ENCODE data around the gene TLCD3B. TPM values are rescaled to one million over a fixed set of nuclear protein-coding genes. Genes with fewer than 3 reads are reported as not detected.

Gene TLCD3B
- polyA plus RNA-seq, 1 of the 3 experiments (the other 2 are of a cell fraction), result 3.8 TPM

- ChIA-PET CTCF (no interaction called here), POLR2A (no interaction called here)
- 89% methylated on average over 5 of the region's 5 CpGs for WGBS (ENCODE audit: low lambda C conversion rate)
- TF ChIP-seq, protein P1, sequence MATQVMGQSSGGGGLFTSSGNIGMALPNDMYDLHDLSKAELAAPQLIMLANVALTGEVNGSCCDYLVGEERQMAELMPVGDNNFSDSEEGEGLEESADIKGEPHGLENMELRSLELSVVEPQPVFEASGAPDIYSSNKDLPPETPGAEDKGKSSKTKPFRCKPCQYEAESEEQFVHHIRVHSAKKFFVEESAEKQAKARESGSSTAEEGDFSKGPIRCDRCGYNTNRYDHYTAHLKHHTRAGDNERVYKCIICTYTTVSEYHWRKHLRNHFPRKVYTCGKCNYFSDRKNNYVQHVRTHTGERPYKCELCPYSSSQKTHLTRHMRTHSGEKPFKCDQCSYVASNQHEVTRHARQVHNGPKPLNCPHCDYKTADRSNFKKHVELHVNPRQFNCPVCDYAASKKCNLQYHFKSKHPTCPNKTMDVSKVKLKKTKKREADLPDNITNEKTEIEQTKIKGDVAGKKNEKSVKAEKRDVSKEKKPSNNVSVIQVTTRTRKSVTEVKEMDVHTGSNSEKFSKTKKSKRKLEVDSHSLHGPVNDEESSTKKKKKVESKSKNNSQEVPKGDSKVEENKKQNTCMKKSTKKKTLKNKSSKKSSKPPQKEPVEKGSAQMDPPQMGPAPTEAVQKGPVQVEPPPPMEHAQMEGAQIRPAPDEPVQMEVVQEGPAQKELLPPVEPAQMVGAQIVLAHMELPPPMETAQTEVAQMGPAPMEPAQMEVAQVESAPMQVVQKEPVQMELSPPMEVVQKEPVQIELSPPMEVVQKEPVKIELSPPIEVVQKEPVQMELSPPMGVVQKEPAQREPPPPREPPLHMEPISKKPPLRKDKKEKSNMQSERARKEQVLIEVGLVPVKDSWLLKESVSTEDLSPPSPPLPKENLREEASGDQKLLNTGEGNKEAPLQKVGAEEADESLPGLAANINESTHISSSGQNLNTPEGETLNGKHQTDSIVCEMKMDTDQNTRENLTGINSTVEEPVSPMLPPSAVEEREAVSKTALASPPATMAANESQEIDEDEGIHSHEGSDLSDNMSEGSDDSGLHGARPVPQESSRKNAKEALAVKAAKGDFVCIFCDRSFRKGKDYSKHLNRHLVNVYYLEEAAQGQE (IDR thresholded peaks at IDR 0.05; ENCODE audit: low read depth, low read length), result no peak
- TF ChIP-seq EP300 (IDR thresholded peaks at IDR 0.05; ENCODE audit: borderline replicate concordance in 1 of 2, low read depth in 1 of 2, low read length in 1 of 2) (no peak), YY1 (IDR thresholded peaks at IDR 0.05; ENCODE audit: low read depth) (no peak), FOSL2 (IDR thresholded peaks at IDR 0.05; ENCODE audit: borderline replicate concordance, low read depth) (no peak), RAD21 (IDR thresholded peaks at IDR 0.05; ENCODE audit: low read length) (no peak), MXI1 (IDR thresholded peaks at IDR 0.05; ENCODE audit: low read depth, low read length) (no peak), CTCF (IDR thresholded peaks at IDR 0.05) (no peak), SIN3A (IDR thresholded peaks at IDR 0.05; ENCODE audit: borderline replicate concordance, low read depth, low read length) (no peak), EZH2phosphoT487 (IDR thresholded peaks at IDR 0.05; ENCODE audit: borderline replicate concordance, low read depth) (no peak), FOXJ3 (CRISPR knock-in tag; IDR thresholded peaks at IDR 0.05) (no peak), JUND (IDR thresholded peaks at IDR 0.05) (no peak), ELF1 (IDR thresholded peaks at IDR 0.05) (no peak), TCF12 (IDR thresholded peaks at IDR 0.05) (no peak), RCOR1 (IDR thresholded peaks at IDR 0.05; ENCODE audit: low read length) (no peak), NRF1 (IDR thresholded peaks at IDR 0.05; ENCODE audit: low read depth, low read length) (no peak)
- TF ChIP-seq, protein P2, sequence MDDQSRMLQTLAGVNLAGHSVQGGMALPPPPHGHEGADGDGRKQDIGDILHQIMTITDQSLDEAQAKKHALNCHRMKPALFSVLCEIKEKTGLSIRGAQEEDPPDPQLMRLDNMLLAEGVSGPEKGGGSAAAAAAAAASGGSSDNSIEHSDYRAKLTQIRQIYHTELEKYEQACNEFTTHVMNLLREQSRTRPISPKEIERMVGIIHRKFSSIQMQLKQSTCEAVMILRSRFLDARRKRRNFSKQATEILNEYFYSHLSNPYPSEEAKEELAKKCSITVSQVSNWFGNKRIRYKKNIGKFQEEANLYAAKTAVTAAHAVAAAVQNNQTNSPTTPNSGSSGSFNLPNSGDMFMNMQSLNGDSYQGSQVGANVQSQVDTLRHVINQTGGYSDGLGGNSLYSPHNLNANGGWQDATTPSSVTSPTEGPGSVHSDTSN (IDR thresholded peaks at IDR 0.05), result no peak
- TF ChIP-seq, protein P3, sequence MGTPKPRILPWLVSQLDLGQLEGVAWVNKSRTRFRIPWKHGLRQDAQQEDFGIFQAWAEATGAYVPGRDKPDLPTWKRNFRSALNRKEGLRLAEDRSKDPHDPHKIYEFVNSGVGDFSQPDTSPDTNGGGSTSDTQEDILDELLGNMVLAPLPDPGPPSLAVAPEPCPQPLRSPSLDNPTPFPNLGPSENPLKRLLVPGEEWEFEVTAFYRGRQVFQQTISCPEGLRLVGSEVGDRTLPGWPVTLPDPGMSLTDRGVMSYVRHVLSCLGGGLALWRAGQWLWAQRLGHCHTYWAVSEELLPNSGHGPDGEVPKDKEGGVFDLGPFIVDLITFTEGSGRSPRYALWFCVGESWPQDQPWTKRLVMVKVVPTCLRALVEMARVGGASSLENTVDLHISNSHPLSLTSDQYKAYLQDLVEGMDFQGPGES (IDR thresholded peaks at IDR 0.05; ENCODE audit: low read depth, low read length), result no peak
- Histone ChIP-seq H3K4me2 (no peak overlapping the region), H3K4me3 (ENCODE audit: low read depth in 2 of 2, low read length in 1 of 2) (no peak overlapping the region), H3K36me3 (replicated peaks in 1 of 2; ENCODE audit: control insufficient read depth in 1 of 2, insufficient read depth in 2 of 2, low read length in 1 of 2) (peaks cover 36 to 97% of the 10 kb centered on the region in 2 experiments), H3K9me2 (no peaks in the 10 kb centered on the region), H3K9me3 (no peaks in the 10 kb centered on the region), H2AFZ (ENCODE audit: low read depth) (no peak overlapping the region), H3K27ac (ENCODE audit: low read depth in 2 of 2, low read length in 1 of 2) (no peak overlapping the region), H3K27me3 (ENCODE audit: insufficient read depth) (no peaks in the 10 kb centered on the region), H3F3A (replicated peaks; ENCODE audit: insufficient read depth) (no peaks in the 10 kb centered on the region), H3K9ac (no peak overlapping the region), H3K79me2 (ENCODE audit: insufficient read depth) (no peaks in the 10 kb centered on the region), H4K20me1 (ENCODE audit: insufficient read depth) (no peaks in the 10 kb centered on the region), H3K4me1 (ENCODE audit: control insufficient read depth in 1 of 2, insufficient read depth in 2 of 2, low read depth in 1 of 2, low read length in 1 of 2) (no peaks in the 10 kb centered on the region)
- no peak for DNase-seq
Measured at GRCh38 chr16:29984764-29985147, 46.3 kb downstream of the TLCD3B start.
